NCI-H1694 treated with DMSO at 0.1 percent for 48 hours (cell line): ENCODE results near the gene SUV39H1.
A peak's percentile ranks its signal among the peaks of the same experiment; 100 is the strongest.
"Not testable (repeated sequence)": the region's sequence is repeated elsewhere in the genome, so short reads cannot be mapped to it uniquely, and the experiment has no call there.

Source experiments
- DNase-seq: peaks from one replicate; lab custom pipeline; 2025; lab: John Stamatoyannopoulos, UW

Gene SUV39H1, protein sequence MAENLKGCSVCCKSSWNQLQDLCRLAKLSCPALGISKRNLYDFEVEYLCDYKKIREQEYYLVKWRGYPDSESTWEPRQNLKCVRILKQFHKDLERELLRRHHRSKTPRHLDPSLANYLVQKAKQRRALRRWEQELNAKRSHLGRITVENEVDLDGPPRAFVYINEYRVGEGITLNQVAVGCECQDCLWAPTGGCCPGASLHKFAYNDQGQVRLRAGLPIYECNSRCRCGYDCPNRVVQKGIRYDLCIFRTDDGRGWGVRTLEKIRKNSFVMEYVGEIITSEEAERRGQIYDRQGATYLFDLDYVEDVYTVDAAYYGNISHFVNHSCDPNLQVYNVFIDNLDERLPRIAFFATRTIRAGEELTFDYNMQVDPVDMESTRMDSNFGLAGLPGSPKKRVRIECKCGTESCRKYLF

DNA sequence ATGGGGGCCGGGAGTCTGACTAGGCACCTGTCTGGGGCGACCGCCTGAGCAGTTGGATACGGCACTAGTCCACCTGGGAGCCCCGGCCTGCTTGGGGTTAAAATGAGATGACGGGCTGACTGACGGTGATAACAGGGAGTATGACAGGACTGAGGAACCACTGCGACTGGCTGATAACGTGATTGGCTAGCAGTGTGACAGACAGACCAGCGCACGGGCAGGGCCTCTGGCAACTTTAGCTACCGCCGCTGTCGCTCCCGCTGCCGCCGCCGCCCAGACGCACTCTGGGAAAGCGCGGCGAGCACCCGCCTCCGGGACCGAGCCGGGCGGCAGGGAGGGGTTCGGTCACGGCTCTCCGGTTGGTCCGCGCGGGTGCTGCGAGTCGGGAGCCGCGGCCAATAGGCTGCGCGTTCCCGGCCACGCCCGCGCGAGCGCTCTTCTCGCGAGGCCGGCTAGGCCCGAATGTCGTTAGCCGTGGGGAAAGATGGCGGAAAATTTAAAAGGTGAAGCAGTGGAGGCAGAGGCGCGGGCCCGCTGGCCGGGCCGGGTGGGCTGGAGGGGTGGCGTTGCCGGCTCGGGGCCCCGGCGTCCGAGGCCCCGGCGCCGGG, at the start of gene SUV39H1:
TSS of gene SUV39H1 (plus strand) at position 434 of the 608 bp plus-strand sequence. CDS start at position 485, 51 bp downstream.
- peak; percentile 94 for DNase-seq

DNA sequence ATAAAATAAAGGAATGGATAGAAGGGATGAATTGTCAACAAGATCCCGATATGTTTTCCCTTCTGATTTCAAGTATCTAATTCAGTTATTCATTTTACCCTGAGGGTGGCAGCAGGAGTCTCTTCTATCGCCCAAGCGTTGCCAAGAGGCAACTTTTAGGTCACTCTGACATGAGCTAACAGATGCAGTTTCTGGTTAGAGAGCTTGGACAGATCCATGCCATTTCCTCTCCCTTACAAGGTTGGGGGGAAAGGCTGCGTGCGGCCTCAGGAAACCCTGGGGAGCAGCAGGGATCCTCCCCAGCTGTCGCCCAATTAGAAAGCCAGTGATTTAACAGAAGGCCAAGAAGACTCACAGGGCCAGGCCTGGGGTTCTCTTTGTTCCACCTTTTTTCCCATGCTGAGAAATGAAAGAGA, 48.2 kb upstream of the SUV39H1 start:
- DNase-seq: peak; percentile 76

DNA sequence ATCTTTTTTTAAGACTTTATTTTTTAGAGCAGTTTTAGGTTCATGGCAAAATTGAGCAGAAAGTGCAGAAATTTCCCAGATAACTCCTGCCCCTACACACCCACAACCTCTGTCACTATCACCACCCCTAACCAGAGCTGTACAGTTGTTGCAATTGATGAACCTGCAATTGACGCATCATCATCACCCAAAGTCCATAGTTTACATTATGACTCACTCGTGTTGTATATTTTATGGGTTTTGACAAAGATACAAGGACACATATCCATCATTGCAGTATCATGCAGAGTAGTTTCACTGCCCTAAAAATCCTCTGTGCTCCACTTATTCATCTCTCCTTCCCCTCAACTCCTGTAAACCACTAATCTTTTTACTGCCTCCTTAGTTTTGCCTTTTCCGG, 47.4 kb upstream of the SUV39H1 start:
- DNase-seq: no peak

DNA sequence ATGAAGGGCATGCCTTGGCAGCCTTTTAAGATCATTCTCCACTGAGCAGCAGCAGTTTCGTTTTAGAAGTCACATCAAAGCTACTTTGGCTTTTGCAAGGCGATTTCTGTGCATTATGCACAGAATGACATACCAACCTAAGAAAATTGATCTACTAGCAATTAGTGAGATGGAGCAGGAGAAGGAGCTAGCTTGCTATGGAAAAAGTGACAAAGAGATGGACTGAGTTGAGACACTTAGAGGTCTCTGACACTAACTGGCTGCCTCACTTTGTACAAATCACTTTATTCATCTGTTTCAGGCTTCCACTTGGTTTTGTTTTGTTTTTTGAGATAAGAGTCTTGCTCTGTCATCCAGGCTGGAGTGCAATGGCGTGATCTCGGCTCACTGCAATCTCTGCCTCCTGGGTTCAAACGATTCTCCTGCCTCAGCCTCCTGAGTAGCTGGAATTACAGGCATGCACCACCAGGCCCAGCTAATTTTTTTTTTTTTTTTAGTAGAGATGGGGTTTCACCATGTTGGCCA, 44.4 kb upstream of the SUV39H1 start:
- DNase-seq: not testable (repeated sequence)

DNA sequence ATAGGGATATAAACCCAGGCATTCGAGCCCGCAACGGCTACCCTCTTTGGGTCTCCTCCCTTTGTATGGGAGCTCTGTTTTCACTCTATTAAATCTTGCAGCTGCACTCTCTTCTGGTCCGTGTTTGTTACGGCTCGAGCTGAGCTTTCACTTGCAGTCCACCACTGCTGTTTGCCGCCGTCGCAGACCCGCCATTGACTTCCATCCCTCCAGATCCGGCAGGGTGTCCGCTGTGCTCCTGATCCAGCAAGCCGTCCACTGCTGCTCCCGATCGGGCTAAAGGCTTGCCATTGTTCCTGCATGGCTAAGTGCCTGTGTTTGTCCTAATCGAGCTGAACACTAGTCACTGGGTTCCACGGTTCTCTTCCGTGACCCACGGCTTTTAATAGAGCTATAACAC, 41.8 kb upstream of the SUV39H1 start:
- not testable (repeated sequence) for DNase-seq

DNA sequence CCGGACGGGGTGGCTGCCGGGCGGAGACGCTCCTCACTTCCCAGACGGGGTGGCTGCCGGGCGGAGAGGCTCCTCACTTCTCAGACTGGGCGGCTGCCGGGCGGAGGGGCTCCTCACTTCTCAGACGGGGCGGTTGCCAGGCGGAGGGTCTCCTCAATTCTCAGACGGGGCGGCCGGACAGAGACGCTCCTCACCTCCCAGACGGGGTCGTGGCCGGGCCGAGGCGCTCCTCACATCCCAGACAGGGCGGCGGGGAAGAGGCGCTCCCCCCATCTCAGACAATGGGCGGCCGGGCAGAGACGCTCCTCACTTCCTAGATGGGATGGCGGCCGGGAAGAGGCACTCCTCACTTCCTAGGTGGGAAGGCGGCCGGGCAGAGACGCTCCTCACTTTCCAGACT, 36.8 kb upstream of the SUV39H1 start:
- DNase-seq: not testable (repeated sequence)

DNA sequence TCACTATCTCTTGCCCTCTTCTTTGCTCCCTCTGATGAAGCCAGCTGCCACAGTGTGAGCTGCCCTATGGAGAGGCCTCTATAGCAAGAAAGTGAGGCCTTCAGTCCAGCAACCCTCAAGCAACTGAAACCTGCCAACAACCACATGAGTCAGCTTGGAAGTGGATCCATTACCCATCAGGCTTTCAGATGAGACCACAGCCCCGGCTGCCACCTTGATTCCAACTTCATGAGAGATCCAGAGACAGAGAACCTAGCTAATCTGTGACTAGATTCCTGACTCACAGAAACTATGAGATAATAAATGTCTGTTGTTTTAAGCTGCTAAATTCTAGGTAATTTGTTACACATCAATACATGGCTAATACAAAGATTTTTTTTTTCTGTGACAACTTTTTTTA, 33.3 kb upstream of the SUV39H1 start:
- DNase-seq: no peak

DNA sequence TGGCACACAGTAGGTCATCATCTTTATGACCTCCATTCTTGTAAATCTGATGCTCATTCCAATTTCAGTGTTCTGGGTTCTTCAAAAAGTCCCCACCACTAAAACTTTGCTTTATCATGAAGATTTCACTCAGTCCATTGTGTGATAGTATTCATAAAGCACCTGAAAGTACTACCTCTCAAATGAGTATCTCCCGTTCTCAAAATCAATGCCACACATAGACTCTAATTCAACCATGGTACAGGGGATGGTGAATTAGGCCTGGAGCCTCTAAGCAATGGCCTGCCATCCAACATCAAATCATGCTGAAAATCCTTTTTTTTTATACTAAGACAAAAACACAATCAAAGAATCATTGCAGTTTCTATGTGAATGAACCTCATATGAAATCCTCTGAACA, 32.4 kb upstream of the SUV39H1 start:
- no peak for DNase-seq

DNA sequence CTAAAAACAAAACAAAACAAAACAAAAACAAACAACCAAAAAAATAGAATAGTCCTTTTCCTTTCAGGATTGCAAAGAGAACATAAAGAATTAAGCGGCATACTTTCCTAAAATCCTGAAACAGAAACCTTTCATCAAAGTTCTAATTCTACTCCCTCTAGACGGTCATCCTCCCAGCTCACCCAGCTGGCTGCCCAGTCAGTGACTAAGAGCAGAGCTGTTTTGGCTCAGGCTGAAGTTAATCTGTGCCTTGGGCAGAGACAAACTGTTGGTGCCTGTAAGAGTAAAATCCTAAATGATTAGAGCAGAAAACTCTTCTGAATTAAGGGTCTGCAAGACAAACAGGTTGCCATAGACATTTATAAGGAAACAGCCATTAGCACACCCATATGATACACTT, 30.5 kb upstream of the SUV39H1 start:
- DNase-seq: no peak

DNA sequence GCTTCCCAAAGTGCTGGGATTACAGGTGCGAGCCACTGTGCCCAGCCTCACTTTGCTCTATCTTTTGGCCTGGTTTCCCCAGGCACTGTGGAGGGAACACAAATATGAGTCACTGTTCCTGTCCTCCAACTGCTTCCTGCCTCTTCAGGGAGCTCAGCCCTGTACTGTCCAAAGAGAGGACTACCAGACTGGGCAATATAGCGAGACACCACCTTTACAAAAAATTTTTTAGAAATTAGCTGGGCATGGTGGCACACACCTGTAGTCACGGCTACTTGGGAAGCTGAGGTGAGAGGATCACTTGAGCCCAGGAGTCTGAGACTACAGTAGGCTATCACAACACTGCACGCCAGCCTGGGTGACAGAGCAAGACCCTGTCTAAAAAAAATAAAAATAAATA, 29.9 kb upstream of the SUV39H1 start:
- DNase-seq: no peak

DNA sequence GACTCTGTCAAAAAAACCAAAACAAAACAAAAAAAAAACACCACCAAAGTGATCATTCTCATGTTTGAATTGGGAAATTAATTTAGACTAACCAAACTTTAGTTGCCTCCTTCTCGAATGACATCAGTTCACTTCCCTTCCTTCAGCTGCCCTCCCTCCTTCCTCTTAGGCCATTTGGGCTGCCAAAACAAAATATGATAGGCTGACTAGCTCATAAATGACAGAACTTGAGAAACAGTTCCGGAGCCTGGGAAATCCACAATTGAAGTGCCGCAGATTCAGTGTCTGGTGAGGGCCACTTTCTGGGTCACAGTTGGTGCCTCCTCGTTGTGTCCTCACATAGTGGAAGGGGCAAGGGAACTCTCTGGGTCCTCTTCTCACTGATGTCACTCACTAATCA, 29.0 kb upstream of the SUV39H1 start:
- no peak for DNase-seq

DNA sequence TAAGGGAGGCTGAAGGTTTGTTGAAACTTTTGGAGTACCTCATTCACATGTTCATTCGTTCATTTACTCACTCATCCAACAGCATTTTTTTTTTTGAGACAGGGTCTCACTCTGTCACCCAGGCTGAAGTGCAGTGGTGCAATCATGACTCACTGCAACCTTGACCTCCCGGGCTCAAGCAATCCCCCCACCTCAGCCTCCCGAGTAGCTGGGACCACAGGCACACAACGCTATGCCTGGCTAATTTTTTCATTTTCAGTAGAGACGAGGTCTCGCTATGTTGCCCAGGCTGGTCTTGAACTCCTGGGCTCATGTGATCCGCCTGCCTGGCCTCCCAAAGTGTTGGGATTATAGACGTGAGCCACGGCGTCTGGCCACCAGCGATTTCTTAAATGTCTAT, 28.3 kb upstream of the SUV39H1 start:
- not testable (repeated sequence) for DNase-seq

DNA sequence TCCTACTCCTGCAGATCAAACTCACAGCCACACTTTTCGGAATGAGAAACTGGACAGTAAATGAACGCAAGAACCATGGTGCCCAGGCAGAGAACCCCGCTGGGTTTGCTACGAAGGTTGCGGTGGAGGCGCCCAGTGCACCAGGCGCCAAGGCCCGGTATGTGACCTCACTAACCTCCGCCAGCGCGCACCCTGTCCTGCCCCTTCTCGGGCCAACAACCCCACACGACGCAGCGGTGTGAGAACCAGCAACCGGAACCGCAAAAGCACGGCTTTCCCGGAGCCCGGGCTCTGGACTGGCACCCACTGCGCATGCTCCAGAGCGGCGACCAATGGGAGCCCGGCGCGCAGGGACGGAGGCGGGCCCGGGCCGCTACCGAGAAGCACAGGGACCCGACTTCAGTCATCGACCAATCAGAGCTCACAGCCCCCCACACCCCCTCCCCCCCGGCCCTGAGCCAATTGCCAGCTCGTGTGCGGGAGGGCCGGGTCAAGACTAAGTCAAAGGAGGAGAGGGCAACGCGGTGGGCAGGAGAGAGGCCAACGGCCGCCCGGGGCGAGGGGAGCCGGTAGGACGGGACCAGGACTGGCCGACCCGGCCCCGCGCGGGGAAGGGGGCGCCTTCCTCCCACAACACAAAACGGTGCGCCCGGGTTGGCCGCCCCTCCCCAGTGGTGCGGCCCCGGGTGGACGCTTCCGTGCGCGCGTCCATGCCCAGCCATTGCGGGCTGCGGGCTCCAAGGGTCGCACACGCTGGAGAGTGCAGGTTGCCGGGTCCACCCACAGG, 20.2 kb upstream of the SUV39H1 start:
- peak; percentile 75 for DNase-seq

DNA sequence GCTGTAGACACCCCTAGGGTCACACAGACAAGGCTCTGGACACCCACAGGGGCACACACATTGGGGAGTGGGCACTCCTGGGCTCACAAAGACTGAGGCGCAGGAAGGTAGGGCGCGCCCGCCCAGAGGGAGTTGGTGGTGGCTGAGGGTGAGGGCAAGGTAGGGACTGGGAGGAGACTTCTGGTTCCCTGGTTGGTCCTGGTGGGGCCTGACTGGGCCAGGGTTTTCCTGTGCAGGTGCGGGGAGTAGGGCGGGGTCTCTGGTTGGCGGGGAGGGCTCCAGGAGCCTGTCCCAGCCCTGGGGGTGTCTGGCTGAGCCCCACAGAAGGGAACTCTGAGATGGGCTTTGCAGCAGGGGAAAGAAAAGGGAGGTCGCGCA, 19.7 kb upstream of the SUV39H1 start:
- no peak for DNase-seq

DNA sequence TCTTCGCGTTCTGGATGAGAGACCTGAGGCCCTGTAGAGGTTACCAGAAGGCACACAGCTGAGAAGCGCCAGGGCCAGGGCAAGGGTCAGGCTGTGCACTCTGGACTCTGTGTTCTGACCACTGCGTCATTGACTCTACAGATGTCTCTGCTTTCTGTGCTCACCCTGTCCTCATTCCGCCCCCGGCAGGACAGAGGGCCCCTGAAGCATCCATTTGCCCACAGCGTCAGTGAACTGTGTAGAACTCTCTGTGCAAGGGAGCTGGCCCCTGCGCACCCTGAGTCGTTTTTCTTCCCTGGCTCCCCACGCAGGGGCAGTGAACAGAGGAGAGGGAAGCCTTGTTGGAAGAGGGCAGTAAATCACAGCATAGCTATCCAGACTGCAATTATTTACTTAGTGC, 19.0 kb upstream of the SUV39H1 start:
- no peak for DNase-seq

DNA sequence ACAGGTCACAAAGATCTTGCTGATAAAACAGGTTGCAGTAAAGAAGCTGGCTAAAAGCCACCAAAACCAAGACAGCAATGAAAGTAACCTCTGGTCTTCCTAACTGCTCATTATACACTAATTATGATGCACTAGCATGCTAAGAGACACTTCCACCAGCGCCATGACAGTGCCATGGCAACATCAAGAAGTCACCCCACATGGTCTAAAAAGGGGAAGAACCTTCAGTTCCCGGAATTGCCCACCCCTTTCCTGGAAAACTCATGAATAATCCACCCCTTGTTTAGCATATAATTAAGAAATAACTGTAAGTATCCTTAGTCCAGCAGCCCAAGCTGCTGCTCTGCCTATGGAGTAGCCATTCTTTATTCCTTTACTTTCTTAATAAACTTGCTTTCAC, 16.1 kb upstream of the SUV39H1 start:
- not testable (repeated sequence) for DNase-seq

DNA sequence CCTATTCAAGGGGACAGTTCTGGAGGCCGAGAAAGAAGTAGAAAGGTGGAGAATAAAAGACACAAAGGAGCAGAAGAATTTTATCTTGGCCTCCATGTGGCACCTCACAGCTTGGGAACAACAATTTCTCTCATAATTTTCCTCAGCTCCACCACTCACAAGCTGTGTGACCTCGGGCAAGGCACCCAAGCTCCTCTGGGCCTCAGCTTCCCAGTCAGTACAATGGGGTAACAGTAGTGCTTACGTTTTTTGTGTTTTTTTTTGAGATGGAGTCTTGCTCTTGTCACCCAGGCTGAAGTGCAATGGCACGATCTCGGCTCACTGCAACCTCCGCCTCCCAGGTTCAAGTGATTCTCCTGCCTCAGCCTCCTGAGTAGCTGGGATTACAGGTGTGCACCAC, 15.6 kb upstream of the SUV39H1 start:
- not testable (repeated sequence) for DNase-seq

DNA sequence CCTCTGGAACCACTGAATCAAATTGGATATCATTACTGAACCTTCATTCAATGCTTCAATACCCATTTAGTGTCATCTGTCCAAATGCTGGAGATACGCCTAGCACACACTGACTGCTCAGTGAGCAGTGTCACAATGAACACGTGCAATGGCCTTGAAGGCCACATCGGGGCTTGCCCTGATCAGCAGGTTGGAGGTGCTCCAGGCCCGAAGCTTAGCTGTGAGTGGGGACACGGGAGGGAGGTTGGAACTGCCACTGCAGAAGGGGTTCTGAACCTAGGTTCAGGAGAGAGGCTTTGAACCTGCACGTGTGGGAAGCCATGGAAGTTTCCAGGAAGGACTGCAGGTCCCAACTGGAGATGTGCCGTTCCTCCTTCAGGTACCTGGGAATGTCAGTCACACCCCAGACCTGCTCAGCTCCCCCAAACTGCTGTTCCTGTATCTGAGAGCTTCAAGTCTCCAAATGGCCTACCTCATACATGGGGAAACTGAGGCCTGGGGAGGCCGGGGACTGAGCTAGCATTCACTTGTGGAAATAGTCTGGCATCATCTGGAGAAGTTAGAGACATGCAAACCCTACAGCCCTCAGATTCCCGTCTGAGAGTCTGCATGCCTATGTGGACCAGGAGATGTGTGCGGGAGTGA, 14.9 kb upstream of the SUV39H1 start:
- DNase-seq: no peak

DNA sequence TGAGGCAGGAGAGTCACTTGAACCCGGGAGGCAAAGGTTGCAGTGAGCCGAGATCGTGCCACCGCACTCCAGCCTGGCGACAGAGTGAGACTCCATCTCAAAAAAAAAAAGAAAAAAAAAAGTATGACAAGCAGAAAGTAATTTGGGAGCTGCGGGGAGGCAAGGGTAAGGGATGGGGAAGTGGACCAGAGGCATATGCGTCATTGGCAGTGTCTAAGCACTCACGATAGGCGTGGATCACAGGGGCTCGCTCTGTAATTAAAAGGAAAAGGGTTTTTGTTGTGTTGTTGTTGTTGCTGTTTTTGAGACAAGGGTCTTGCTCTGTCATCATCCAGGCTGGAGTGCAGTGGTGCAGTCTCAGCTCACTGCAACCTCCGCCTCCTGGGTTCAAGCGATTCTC, 13.7 kb upstream of the SUV39H1 start:
- not testable (repeated sequence) for DNase-seq

DNA sequence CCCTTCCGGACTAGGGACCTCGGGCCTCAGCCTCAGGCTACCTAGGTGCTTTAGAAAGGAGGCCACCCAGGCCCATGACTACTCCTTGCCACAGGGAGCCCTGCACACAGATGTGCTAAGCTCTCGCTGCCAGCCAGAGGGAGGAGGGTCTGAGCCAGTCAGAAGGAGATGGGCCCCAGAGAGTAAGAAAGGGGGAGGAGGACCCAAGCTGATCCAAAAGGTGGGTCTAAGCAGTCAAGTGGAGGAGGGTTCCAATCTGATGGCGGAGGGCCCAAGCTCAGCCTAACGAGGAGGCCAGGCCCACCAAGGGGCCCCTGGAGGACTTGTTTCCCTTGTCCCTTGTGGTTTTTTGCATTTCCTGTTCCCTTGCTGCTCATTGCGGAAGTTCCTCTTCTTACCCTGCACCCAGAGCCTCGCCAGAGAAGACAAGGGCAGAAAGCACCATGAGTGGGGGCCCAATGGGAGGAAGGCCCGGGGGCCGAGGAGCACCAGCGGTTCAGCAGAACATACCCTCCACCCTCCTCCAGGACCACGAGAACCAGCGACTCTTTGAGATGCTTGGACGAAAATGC, 13.0 kb upstream of the SUV39H1 start, which contains the start of gene WAS:
TSS of gene WAS (plus strand) at position 389 of the 572 bp plus-strand sequence. CDS start at position 444, 55 bp downstream.
- DNase-seq: no peak

DNA sequence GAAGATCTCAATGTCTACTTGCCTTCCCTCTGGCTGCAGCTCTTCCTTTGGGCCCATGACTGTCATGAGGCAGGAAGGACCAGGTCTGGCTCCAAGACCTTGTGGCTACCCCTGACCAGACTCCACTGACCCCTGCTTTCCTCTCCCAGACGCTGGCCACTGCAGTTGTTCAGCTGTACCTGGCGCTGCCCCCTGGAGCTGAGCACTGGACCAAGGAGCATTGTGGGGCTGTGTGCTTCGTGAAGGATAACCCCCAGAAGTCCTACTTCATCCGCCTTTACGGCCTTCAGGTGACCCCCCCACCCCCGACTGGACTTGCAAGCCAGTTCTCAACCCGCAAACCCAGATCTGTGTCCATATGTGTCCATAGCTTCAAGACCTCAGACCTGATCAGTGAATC, 12.4 kb upstream of the SUV39H1 start:
- no peak for DNase-seq

DNA sequence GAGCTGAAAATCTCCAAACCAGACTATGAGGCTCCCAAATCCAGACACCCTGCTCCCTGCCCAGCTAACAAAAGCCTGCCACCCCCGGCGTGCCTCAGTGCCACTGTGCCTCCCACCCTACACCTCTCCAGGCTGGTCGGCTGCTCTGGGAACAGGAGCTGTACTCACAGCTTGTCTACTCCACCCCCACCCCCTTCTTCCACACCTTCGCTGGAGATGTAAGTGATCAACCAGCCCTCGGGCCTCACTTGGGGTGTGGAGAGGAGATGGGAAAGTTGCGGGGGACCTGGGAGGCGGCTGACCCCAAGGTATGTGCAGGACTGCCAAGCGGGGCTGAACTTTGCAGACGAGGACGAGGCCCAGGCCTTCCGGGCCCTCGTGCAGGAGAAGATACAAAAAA, 11.1 kb upstream of the SUV39H1 start:
- DNase-seq: no peak
